SU-DHL-6 (cell line): ENCODE results near the gene ARL10.

ENCODE experiments used
- CTCF ChIP-seq: fragments of 200-600 bp; sonication (generic); IDR thresholded peaks from one replicate; pipeline ENCODE4 v1.5.1; 2017; ENCODE audit warnings: antibody characterized with exemption, mild to moderate bottlenecking, low read length, moderate library complexity; ENCODE audit not compliant: insufficient read depth, poor library complexity, severe bottlenecking
- EZH2phosphoT487 ChIP-seq: fragments of 200-600 bp; sonication (generic), shearing (Covaris generic); conservative IDR thresholded peaks from 2 replicates; pipeline ENCODE4 v1.6.1; 2018; ENCODE audit warnings: mild to moderate bottlenecking, antibody characterized with exemption, low read length, moderate library complexity, mixed read lengths

- TF ChIP-seq EZH2phosphoT487 (no peak), CTCF (no peak)
Observed at GRCh38 chr5:176429972-176430371, 64.7 kb downstream of the ARL10 start.
